22Rv1 (cell line): ENCODE measurements around the gene CFAP61.

Source experiments
- H3K27ac ChIP-seq: fragments of 450-650 bp; 2 replicates; pipeline ENCODE4 v1.5.1; 2017
- ZFX ChIP-seq: fragments of 450-650 bp; IDR thresholded peaks from 2 replicates; pipeline ENCODE4 v1.6.1; 2017; ENCODE audit warnings: antibody characterized with exemption, borderline replicate concordance
- TF ChIP-seq, protein P1 (sequence below): fragments of 450-650 bp; IDR thresholded peaks from 2 replicates; pipeline ENCODE4 v1.5.1; 2017; ENCODE audit warnings: mild to moderate bottlenecking

CFAP61 gene

GRCh38 chr20:20010639-20011500 lies 41.5 kb upstream of the CFAP61 start:
- TF ChIP-seq, protein P1, sequence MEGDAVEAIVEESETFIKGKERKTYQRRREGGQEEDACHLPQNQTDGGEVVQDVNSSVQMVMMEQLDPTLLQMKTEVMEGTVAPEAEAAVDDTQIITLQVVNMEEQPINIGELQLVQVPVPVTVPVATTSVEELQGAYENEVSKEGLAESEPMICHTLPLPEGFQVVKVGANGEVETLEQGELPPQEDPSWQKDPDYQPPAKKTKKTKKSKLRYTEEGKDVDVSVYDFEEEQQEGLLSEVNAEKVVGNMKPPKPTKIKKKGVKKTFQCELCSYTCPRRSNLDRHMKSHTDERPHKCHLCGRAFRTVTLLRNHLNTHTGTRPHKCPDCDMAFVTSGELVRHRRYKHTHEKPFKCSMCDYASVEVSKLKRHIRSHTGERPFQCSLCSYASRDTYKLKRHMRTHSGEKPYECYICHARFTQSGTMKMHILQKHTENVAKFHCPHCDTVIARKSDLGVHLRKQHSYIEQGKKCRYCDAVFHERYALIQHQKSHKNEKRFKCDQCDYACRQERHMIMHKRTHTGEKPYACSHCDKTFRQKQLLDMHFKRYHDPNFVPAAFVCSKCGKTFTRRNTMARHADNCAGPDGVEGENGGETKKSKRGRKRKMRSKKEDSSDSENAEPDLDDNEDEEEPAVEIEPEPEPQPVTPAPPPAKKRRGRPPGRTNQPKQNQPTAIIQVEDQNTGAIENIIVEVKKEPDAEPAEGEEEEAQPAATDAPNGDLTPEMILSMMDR, result no peak
- TF ChIP-seq ZFX, result no peak
- peak overlapping the region; percentile 17; the same call in 1 of the 2 replicates for H3K27ac ChIP-seq

DNA sequence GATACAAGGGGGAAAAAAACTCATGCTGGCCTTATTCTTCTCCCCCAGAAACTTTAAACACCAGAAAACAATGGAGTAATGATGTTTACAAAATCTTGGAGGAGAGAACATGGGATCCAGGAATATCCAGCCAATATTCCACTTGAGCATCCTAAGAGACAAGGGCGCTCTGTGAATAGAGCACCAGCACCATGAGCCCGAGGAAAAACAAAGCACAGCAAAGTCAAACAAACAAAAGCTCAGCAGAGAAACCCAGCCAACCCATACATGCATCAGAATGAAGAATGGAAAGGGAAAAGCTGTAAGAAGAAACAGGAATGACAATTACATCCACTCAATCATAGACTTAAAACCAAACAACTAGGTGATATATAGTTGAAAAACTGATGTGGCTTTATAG lies 39.8 kb upstream of the CFAP61 start:
- no peak for TF ChIP-seq ZFX
- TF ChIP-seq, protein P1, result no peak
- H3K27ac ChIP-seq, result no peak overlapping the region

DNA sequence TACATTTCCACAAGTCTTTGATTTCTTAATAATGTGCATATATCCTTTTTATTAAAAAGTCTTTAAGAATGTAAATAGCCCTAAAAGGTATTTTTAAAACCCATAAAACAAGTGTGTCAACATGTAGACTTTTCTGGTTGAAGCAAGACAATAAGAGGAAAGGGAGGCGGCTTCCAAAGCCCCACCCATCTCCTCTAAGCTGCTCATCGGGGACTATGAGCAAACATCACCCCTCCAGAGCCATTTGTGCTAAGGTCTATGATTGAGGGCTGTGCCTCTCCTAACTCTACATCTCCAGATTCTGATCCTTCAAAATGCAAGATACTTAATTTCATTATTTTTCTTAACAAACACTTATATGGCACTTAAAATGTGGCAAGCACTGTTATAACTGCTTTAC lies 37.7 kb upstream of the CFAP61 start:
- TF ChIP-seq, protein P1, result no peak
- no peak for TF ChIP-seq ZFX
- H3K27ac ChIP-seq, result no peak overlapping the region

- H3K27ac ChIP-seq, result peak within 1 kb of the TSS; percentile 77
- TF ChIP-seq, protein P1, result peak; percentile 76
- TF ChIP-seq ZFX, result no peak
Measured at GRCh38 chr20:20017001-20017843, 35.1 kb upstream of the CFAP61 start, which contains the start of gene NAA20. Gene NAA20 (plus strand): TSS chr20:20017362. CDS start chr20:20017397, 35 bp downstream.

DNA sequence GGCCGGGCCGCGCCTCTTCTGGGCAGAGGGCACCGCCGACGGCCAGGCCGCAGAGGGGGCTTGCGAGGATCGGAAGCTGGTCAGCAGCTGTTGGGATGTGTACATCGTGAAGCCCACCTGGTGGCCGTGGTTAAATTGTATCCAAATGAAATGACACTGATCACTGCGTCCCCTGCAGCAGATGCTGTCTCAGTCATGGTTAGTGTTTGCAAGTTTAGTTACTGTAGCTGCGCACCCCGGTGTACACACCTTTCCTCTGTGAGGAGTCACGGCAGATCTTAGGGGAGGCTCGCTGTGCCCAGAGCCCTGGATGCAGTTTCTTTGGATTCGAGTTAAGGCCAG lies 34.5 kb upstream of the CFAP61 start:
- peak overlapping the region; percentile 77 for H3K27ac ChIP-seq

DNA sequence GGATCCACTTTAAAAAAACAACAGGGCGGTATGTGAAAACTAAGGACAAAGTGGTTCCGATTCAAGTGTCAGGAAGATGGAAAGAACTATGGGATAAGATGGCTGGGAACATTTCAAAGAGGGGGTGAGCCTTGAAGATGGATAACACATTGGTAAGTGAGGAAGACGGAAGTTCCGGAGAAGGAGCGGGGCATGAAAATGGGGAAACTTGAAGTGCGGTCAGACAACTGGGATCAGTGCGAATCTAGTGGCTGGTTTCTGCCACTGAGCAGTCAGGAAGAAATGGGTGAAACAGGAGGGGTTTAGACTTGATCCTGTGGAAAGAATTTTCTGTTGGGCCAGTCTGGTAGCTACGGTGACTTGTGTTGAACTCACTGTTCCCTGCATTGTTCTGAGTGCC lies 34.0 kb upstream of the CFAP61 start:
- peak overlapping the region; percentile 26; the same call in 1 of the 2 replicates for H3K27ac ChIP-seq
- TF ChIP-seq, protein P1, result no peak
- TF ChIP-seq ZFX, result no peak

More for the DNA sequence above, 34.5 kb upstream of the CFAP61 start:
- TF ChIP-seq, protein P1, result no peak
- no peak for TF ChIP-seq ZFX

GRCh38 chr20:20019123-20019522 lies 33.2 kb upstream of the CFAP61 start:
- TF ChIP-seq, protein P1, result no peak
- no peak for TF ChIP-seq ZFX
- peak overlapping the region; percentile 26 for H3K27ac ChIP-seq
